ENCODE measurements around the gene SCFD2. TPM values are rescaled to one million over a fixed set of nuclear protein-coding genes. Genes with fewer than 3 reads are reported as not detected.

SCFD2 gene
- total and polyA plus RNA-seq, 2 donors (not counting 3 experiments of a cell fraction or from before 2014, with no cell fraction given): 12.3 to 22.8 TPM

- Histone ChIP-seq H3K27ac (ENCODE audit: insufficient read depth, low read depth, low read length) (no peak overlapping the region), H3K4me3 (replicated peaks in 1 of 3; ENCODE audit: insufficient read depth in 1 of 3, low read depth in 1 of 3, low read length in 3 of 3) (no peak overlapping the region), H3K9me3 (replicated peaks; ENCODE audit: control insufficient read depth, insufficient read depth, low read length) (no peaks in the 10 kb centered on the region), H3K4me1 (ENCODE audit: control insufficient read depth, extremely low read depth, insufficient read depth, low read length) (no peaks in the 10 kb centered on the region), H3K9me1 (replicated peaks; ENCODE audit: control insufficient read depth, extremely low read depth, insufficient read depth, low read length) (no peaks in the 10 kb centered on the region), H3K9ac (replicated peaks; ENCODE audit: extremely low read depth, insufficient read depth, low read length) (no peak overlapping the region), H4K20me1 (replicated peaks; ENCODE audit: control insufficient read depth, extremely low read depth, insufficient read depth, low read length) (no peaks in the 10 kb centered on the region), H3K36me3 (ENCODE audit: control insufficient read depth in 2 of 2, extremely low read depth in 1 of 2, insufficient read depth in 2 of 2, low read length in 2 of 2) (no peaks in the 10 kb centered on the region), H3K79me2 (ENCODE audit: control insufficient read depth, insufficient read depth, low read length) (no peaks in the 10 kb centered on the region), H3K27me3 (ENCODE audit: control insufficient read depth in 2 of 2, insufficient read depth in 2 of 2, low read length in 2 of 2) (no peaks in the 10 kb centered on the region), H3K4me2 (ENCODE audit: insufficient read depth, low read length) (no peak overlapping the region), H2AFZ (ENCODE audit: low read depth, low read length) (no peak overlapping the region)
- TF ChIP-seq, protein P1, sequence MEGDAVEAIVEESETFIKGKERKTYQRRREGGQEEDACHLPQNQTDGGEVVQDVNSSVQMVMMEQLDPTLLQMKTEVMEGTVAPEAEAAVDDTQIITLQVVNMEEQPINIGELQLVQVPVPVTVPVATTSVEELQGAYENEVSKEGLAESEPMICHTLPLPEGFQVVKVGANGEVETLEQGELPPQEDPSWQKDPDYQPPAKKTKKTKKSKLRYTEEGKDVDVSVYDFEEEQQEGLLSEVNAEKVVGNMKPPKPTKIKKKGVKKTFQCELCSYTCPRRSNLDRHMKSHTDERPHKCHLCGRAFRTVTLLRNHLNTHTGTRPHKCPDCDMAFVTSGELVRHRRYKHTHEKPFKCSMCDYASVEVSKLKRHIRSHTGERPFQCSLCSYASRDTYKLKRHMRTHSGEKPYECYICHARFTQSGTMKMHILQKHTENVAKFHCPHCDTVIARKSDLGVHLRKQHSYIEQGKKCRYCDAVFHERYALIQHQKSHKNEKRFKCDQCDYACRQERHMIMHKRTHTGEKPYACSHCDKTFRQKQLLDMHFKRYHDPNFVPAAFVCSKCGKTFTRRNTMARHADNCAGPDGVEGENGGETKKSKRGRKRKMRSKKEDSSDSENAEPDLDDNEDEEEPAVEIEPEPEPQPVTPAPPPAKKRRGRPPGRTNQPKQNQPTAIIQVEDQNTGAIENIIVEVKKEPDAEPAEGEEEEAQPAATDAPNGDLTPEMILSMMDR (IDR thresholded peaks at IDR 0.05; ENCODE audit: extremely low read depth in 1 of 2, insufficient read depth in 1 of 2, low read depth in 1 of 2, low read length in 2 of 2): no peak
- dilution Hi-C loops (cut with MboI; ENCODE audit: extremely low pct_ligation_motif_present, low sequenced_read_pairs) (no loop called here), intact Hi-C loops (cut with micrococcal nuclease) (no loop called here)
- no peak for DNase-seq (ENCODE audit: low read depth, low spot score)
- no peak for FAIRE-seq
- BruUV-seq (replicated peaks): no TSS peak
- ChIA-PET CTCF (interaction anchor here (0.7 to 1.1 kb wide), 2 partner anchors 9 to 455 kb away, joined by 3 to 5 read pairs; no protein-coding TSS in a partner anchor), POLR2A (no interaction called here)
Observed at GRCh38 chr4:52876069-52876468, 489.8 kb downstream of the SCFD2 start.

DNA sequence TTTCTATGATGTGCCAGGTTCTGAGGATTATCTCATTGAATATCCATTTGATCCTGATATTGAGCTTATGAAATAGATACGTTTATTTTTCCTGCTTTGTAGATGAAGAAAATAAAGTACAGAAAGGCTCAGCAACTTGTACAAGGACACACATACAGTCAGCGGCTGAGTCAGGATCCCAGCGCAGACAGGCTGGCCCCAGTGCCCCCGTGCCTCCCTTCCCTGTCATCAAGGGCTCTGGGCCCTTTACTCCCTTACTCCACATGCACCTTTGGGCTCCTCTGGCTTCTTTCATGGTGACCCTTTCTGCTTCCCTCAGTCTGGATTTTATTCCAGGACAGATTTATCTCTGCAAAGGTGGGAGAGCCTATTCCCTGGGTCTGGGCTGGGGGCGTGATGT lies 490.9 kb downstream of the SCFD2 start:
- Histone ChIP-seq H4K20me1 (replicated peaks; ENCODE audit: control insufficient read depth, extremely low read depth, insufficient read depth, low read length) (no peaks in the 10 kb centered on the region), H3K36me3 (ENCODE audit: control insufficient read depth in 2 of 2, extremely low read depth in 1 of 2, insufficient read depth in 2 of 2, low read length in 2 of 2) (no peaks in the 10 kb centered on the region), H3K9me3 (replicated peaks; ENCODE audit: control insufficient read depth, insufficient read depth, low read length) (no peaks in the 10 kb centered on the region), H3K9ac (replicated peaks; ENCODE audit: extremely low read depth, insufficient read depth, low read length) (no peak overlapping the region), H3K27ac (ENCODE audit: insufficient read depth, low read depth, low read length) (no peak overlapping the region), H2AFZ (ENCODE audit: low read depth, low read length) (no peak overlapping the region), H3K4me1 (ENCODE audit: control insufficient read depth, extremely low read depth, insufficient read depth, low read length) (no peaks in the 10 kb centered on the region), H3K4me3 (replicated peaks in 1 of 3; ENCODE audit: insufficient read depth in 1 of 3, low read depth in 1 of 3, low read length in 3 of 3) (no peak overlapping the region), H3K79me2 (ENCODE audit: control insufficient read depth, insufficient read depth, low read length) (no peaks in the 10 kb centered on the region), H3K27me3 (ENCODE audit: control insufficient read depth in 2 of 2, insufficient read depth in 2 of 2, low read length in 2 of 2) (no peaks in the 10 kb centered on the region), H3K4me2 (ENCODE audit: insufficient read depth, low read length) (no peak overlapping the region), H3K9me1 (replicated peaks; ENCODE audit: control insufficient read depth, extremely low read depth, insufficient read depth, low read length) (no peaks in the 10 kb centered on the region)
- ChIA-PET POLR2A (no interaction called here), CTCF (no interaction called here)
- no TSS peak for BruUV-seq (replicated peaks)
- FAIRE-seq (no peak), DNase-seq (ENCODE audit: low read depth, low spot score) (no peak)
- TF ChIP-seq, protein P1 (IDR thresholded peaks at IDR 0.05; ENCODE audit: extremely low read depth in 1 of 2, insufficient read depth in 1 of 2, low read depth in 1 of 2, low read length in 2 of 2): no peak
- TF ChIP-seq GATA2 (IDR thresholded peaks at IDR 0.05; ENCODE audit: insufficient read depth, insufficient read length, low read depth, low read length) (no peak), JUN (IDR thresholded peaks at IDR 0.05; ENCODE audit: borderline replicate concordance, insufficient read depth, insufficient read length, low read depth) (no peak), MYC (IDR thresholded peaks at IDR 0.05; ENCODE audit: low read depth, low read length) (no peak), POLR2A (IDR thresholded peaks at IDR 0.05; ENCODE audit: low read depth, low read length) (no peak), POLR2AphosphoS5 (IDR thresholded peaks at IDR 0.05; ENCODE audit: insufficient read depth, low read depth, low read length) (no peak), FOS (IDR thresholded peaks at IDR 0.05; ENCODE audit: borderline replicate concordance, insufficient read depth, low read length) (no peak), EZH2 (IDR thresholded peaks at IDR 0.05; ENCODE audit: borderline replicate concordance, low read depth, low read length, severe bottlenecking) (no peak)
- TF ChIP-seq, protein P2, sequence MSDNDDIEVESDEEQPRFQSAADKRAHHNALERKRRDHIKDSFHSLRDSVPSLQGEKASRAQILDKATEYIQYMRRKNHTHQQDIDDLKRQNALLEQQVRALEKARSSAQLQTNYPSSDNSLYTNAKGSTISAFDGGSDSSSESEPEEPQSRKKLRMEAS (IDR thresholded peaks at IDR 0.05; ENCODE audit: insufficient read depth, insufficient read length): no peak
- intact Hi-C loops (cut with micrococcal nuclease): no loop called here
- dilution Hi-C loops (cut with MboI; ENCODE audit: extremely low pct_ligation_motif_present, low sequenced_read_pairs): no loop called here
